ENCODE results near the gene CGNL1. TPM values are rescaled to one million over a fixed set of nuclear protein-coding genes. Genes with fewer than 3 reads are reported as not detected.

Gene CGNL1
- total and polyA plus RNA-seq, 2 experiments from 2014 or later: 11.4 to 13.1 TPM

DNA sequence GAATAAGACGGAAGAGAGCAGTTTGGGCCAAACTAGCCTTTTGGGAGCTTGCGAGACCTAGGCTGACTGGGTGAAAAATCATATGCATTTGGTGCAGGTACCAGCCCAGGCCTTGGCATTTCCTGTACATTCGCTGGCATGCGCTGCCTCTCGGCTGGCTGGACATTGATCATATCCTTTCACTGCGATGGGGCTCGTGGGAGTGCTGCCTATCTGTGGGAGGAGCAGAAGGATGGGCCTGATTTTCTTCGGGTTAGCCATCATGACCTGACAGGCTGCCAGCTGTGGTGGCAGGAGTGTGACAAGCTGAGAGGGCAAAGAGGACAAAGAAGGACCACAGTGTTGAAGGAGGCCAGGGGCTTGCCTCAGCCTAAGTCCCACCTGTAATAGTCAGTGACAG is 14.3 kb downstream of the CGNL1 start:
- DNase-seq (ENCODE audit: low spot score): no peak
- H3K27me3 ChIP-seq: no peaks in the 10 kb centered on the region
- peaks cover 49% of the 10 kb centered on the region for H3K79me2 ChIP-seq
- H3K36me3 ChIP-seq (replicated peaks; ENCODE audit: insufficient read depth, low read depth): no peaks in the 10 kb centered on the region
- TF ChIP-seq, protein P1, sequence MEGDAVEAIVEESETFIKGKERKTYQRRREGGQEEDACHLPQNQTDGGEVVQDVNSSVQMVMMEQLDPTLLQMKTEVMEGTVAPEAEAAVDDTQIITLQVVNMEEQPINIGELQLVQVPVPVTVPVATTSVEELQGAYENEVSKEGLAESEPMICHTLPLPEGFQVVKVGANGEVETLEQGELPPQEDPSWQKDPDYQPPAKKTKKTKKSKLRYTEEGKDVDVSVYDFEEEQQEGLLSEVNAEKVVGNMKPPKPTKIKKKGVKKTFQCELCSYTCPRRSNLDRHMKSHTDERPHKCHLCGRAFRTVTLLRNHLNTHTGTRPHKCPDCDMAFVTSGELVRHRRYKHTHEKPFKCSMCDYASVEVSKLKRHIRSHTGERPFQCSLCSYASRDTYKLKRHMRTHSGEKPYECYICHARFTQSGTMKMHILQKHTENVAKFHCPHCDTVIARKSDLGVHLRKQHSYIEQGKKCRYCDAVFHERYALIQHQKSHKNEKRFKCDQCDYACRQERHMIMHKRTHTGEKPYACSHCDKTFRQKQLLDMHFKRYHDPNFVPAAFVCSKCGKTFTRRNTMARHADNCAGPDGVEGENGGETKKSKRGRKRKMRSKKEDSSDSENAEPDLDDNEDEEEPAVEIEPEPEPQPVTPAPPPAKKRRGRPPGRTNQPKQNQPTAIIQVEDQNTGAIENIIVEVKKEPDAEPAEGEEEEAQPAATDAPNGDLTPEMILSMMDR (IDR thresholded peaks at IDR 0.05; ENCODE audit: poor library complexity): no peak
- H3K4me2 ChIP-seq: no peak overlapping the region
- H2AFZ ChIP-seq: no peak overlapping the region
- H4K20me1 ChIP-seq (ENCODE audit: insufficient read depth, poor library complexity, severe bottlenecking): no peaks in the 10 kb centered on the region
- WGBS (ENCODE audit: low lambda C conversion rate, missing lambda C conversion rate): 94% methylated on average over 8 of the region's 8 CpGs
- no peaks in the 10 kb centered on the region for H3K9me2 ChIP-seq (replicated peaks; ENCODE audit: insufficient read depth)
- H3K27ac ChIP-seq: no peak overlapping the region
- H3K4me3 ChIP-seq: no peak overlapping the region
- H3K4me1 ChIP-seq (ENCODE audit: insufficient read depth): peaks cover 30% of the 10 kb centered on the region
- H3K9me3 ChIP-seq (ENCODE audit: low read depth): no peaks in the 10 kb centered on the region

DNA sequence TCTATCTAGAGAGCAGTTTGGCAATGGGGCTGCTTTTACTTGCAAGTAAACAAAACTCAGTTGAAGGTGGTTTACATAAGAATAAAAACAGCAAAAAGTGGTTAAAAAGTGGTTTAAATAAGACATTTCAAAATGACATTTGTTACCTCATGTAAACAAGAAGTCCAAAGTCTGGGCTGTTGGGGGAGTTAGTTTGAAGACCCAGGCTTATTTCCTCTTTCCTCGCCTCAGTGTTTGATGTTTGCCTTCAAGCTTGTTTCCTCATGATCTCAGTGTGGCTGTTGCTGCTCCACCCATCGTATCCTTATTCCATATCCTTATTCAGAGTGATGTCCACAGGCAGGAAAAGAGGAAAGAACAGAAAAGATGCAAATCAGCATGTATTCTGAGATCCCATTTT is 15.2 kb downstream of the CGNL1 start:
- DNase-seq (ENCODE audit: low spot score): no peak
- H3K9me3 ChIP-seq (ENCODE audit: low read depth): no peaks in the 10 kb centered on the region
- no peaks in the 10 kb centered on the region for H3K27me3 ChIP-seq
- H3K4me3 ChIP-seq: no peak overlapping the region
- no peaks in the 10 kb centered on the region for H3K36me3 ChIP-seq (replicated peaks; ENCODE audit: insufficient read depth, low read depth)
- no peak overlapping the region for H2AFZ ChIP-seq
- peaks cover 41% of the 10 kb centered on the region for H3K79me2 ChIP-seq
- H3K4me2 ChIP-seq: no peak overlapping the region
- no peaks in the 10 kb centered on the region for H3K9me2 ChIP-seq (replicated peaks; ENCODE audit: insufficient read depth)
- 91% methylated on average over 2 of the region's 2 CpGs for WGBS (ENCODE audit: low lambda C conversion rate, missing lambda C conversion rate)
- no peak overlapping the region for H3K27ac ChIP-seq
- no peak for TF ChIP-seq EZH2 (IDR thresholded peaks at IDR 0.05; ENCODE audit: borderline replicate concordance)
- TF ChIP-seq, protein P1 (IDR thresholded peaks at IDR 0.05; ENCODE audit: poor library complexity): no peak
- TF ChIP-seq EZH2phosphoT487 (IDR thresholded peaks at IDR 0.05; ENCODE audit: low read depth, severe bottlenecking, unreplicated experiment): no peak
- no peaks in the 10 kb centered on the region for H4K20me1 ChIP-seq (ENCODE audit: insufficient read depth, poor library complexity, severe bottlenecking)
- peaks cover 30% of the 10 kb centered on the region for H3K4me1 ChIP-seq (ENCODE audit: insufficient read depth)

DNA sequence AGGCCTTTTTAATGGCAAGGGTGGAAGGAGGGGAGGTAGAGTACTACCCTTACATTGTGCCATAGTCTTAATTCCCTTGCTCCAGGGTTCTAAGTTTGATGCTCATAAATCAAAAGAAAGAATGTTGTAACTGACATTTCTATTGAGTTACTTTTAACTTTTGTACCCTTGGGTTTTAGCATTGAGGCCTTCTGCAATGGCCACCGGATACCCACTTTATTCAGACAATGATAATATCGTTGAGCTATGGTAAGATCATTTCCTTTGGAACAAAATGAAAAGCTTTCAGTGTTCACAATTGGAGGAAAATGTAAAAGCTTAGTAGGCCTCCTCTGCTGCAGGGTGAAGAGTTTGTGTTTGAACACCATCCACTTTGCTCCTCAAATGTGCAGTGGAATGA is 16.8 kb downstream of the CGNL1 start:
- H3K9me3 ChIP-seq (ENCODE audit: low read depth): no peaks in the 10 kb centered on the region
- H4K20me1 ChIP-seq (ENCODE audit: insufficient read depth, poor library complexity, severe bottlenecking): no peaks in the 10 kb centered on the region
- H3K36me3 ChIP-seq (replicated peaks; ENCODE audit: insufficient read depth, low read depth): no peaks in the 10 kb centered on the region
- no peak for TF ChIP-seq EZH2phosphoT487 (IDR thresholded peaks at IDR 0.05; ENCODE audit: low read depth, severe bottlenecking, unreplicated experiment)
- H3K27ac ChIP-seq: no peak overlapping the region
- H2AFZ ChIP-seq: no peak overlapping the region
- H3K4me1 ChIP-seq (ENCODE audit: insufficient read depth): peaks cover 17% of the 10 kb centered on the region
- 67% methylated on average over 2 of the region's 2 CpGs for WGBS (ENCODE audit: low lambda C conversion rate, missing lambda C conversion rate)
- no peaks in the 10 kb centered on the region for H3K9me2 ChIP-seq (replicated peaks; ENCODE audit: insufficient read depth)
- no peaks in the 10 kb centered on the region for H3K27me3 ChIP-seq
- peaks cover 42% of the 10 kb centered on the region for H3K79me2 ChIP-seq
- H3K4me2 ChIP-seq: no peak overlapping the region
- no peak for DNase-seq (ENCODE audit: low spot score)
- H3K4me3 ChIP-seq: no peak overlapping the region

DNA sequence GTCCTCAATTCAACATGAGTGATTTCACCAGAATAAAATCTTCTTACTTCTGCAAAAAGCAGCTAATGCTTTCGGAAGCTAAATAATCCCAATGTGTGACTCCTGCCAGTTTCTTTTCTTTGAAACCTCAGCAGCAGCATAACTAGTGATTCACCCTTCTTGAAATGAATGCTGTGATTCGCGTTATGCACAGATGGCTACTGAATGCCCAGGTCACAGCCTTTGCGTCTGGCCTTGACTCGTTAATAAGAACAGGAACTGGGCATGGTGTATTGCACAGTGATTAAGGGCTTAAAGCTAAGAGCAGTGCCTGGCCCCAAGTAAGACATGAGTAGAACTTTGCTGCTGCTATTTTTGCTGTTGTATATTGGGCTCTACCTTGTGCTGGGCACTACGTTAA is 19.0 kb downstream of the CGNL1 start:
- peak; percentile 51 for DNase-seq (ENCODE audit: low spot score)

More for the DNA sequence above, 19.0 kb downstream of the CGNL1 start:
- H4K20me1 ChIP-seq (ENCODE audit: insufficient read depth, poor library complexity, severe bottlenecking): no peaks in the 10 kb centered on the region
- no peaks in the 10 kb centered on the region for H3K36me3 ChIP-seq (replicated peaks; ENCODE audit: insufficient read depth, low read depth)
- no peak overlapping the region for H3K4me3 ChIP-seq
- H2AFZ ChIP-seq: no peak overlapping the region
- peaks cover 47% of the 10 kb centered on the region for H3K79me2 ChIP-seq
- H3K9me2 ChIP-seq (replicated peaks; ENCODE audit: insufficient read depth): no peaks in the 10 kb centered on the region
- no peak overlapping the region for H3K27ac ChIP-seq
- TF ChIP-seq, protein P1 (IDR thresholded peaks at IDR 0.05; ENCODE audit: poor library complexity): no peak
- TF ChIP-seq EZH2 (IDR thresholded peaks at IDR 0.05; ENCODE audit: borderline replicate concordance) (no peak), EZH2phosphoT487 (IDR thresholded peaks at IDR 0.05; ENCODE audit: low read depth, severe bottlenecking, unreplicated experiment) (no peak)
- H3K4me1 ChIP-seq (ENCODE audit: insufficient read depth): peaks cover 10% of the 10 kb centered on the region
- H3K27me3 ChIP-seq: no peaks in the 10 kb centered on the region
- WGBS (ENCODE audit: low lambda C conversion rate, missing lambda C conversion rate): 61% methylated on average over 6 of the region's 6 CpGs
- no peaks in the 10 kb centered on the region for H3K9me3 ChIP-seq (ENCODE audit: low read depth)
- no peak overlapping the region for H3K4me2 ChIP-seq

Data from hepatocyte (in vitro differentiated cells).